Stimulated activated naive B cell treated with anti-CD40 and anti-IgM and Interleukin-4, amounts not matched to agents 10 μg/mL and 1 μg/mL and 100 μg/mL, for 72 hours (primary cell): ENCODE data around the gene SNX8.

Experiments used
- ATAC-seq, 2 donors: fragments of 150-1000 bp; cut with Tn5 transposase; replicated peaks; 2 replicates each; pipeline ENCODE4 v1.10.0; 2021; ENCODE audit warnings: moderate library complexity in 1 of 2
- DNase-seq: peaks from one replicate; pipeline ENCODE4 v3.0.0; 2021
- H3K27ac Mint-ChIP-seq: one replicate; pipeline ENCODE4 v1.8.0; 2022; ENCODE audit warnings: mild to moderate bottlenecking, mixed read lengths
- H3K27me3 Mint-ChIP-seq, 2 donors: one replicate each; pipeline ENCODE4 v1.8.0; 2022; ENCODE audit warnings: mixed read lengths in 2 of 2
- H3K36me3 Mint-ChIP-seq, 2 donors: one replicate each; pipeline ENCODE4 v1.8.0; 2022; ENCODE audit warnings: mixed read lengths in 2 of 2, mild to moderate bottlenecking in 1 of 2
- H3K4me1 Mint-ChIP-seq, 2 donors: one replicate each; pipeline ENCODE4 v1.8.0; 2022; ENCODE audit warnings: mixed read lengths in 2 of 2, mild to moderate bottlenecking in 1 of 2
- H3K4me3 Mint-ChIP-seq, 2 donors: one replicate each; pipeline ENCODE4 v1.8.0; 2022; ENCODE audit warnings: mild to moderate bottlenecking in 2 of 2, mixed read lengths in 2 of 2, moderate library complexity in 1 of 2
- H3K9me3 Mint-ChIP-seq, 2 donors: one replicate each; pipeline ENCODE4 v1.8.0; 2022; ENCODE audit warnings: mixed read lengths in 2 of 2, mild to moderate bottlenecking in 1 of 2

The SNX8 gene

GRCh38 chr7:2204446-2204845 lies 109.8 kb downstream of the SNX8 start:
- H3K4me1 Mint-ChIP-seq = peaks cover 30 to 39% of the 10 kb centered on the region in 2 donors
- H3K27ac Mint-ChIP-seq = peak overlapping the region; percentile 42

GRCh38 chr7:2203766-2204300 lies 110.4 kb downstream of the SNX8 start:
- Mint-ChIP-seq H3K4me3 (no peak overlapping the region), H3K4me1 (peaks cover 25 to 33% of the 10 kb centered on the region in 2 donors), H3K9me3 (no peaks in the 10 kb centered on the region), H3K27me3 (no peaks in the 10 kb centered on the region), H3K36me3 (peaks cover 36 to 65% of the 10 kb centered on the region in 2 donors), H3K27ac (peak overlapping the region; percentile 42)
- peak; percentile 45 to 63 for ATAC-seq
- no peak for DNase-seq

More at GRCh38 chr7:2204446-2204845, 109.8 kb downstream of the SNX8 start:
- no peak for ATAC-seq
- Mint-ChIP-seq H3K36me3 (peaks cover 35 to 68% of the 10 kb centered on the region in 2 donors), H3K9me3 (no peaks in the 10 kb centered on the region), H3K4me3 (no peak overlapping the region), H3K27me3 (no peaks in the 10 kb centered on the region)
- no peak for DNase-seq

GRCh38 chr7:2202901-2203765 lies 111.1 kb downstream of the SNX8 start:
- no peak overlapping the region for H3K4me3 Mint-ChIP-seq
- H3K27ac Mint-ChIP-seq = peak overlapping the region; percentile 42
- H3K9me3 Mint-ChIP-seq = no peaks in the 10 kb centered on the region
- H3K27me3 Mint-ChIP-seq = no peaks in the 10 kb centered on the region
- no peak for ATAC-seq
- H3K36me3 Mint-ChIP-seq = peaks cover 33 to 62% of the 10 kb centered on the region in 2 donors
- H3K4me1 Mint-ChIP-seq = peaks cover 20 to 26% of the 10 kb centered on the region in 2 donors
- no peak for DNase-seq

GRCh38 chr7:2202361-2202761 lies 111.9 kb downstream of the SNX8 start:
- ATAC-seq = no peak
- Mint-ChIP-seq H3K36me3 (peaks cover 32 to 63% of the 10 kb centered on the region in 2 donors), H3K4me1 (peaks cover 19 to 25% of the 10 kb centered on the region in 2 donors), H3K27ac (no peak overlapping the region), H3K4me3 (no peak overlapping the region), H3K27me3 (no peaks in the 10 kb centered on the region), H3K9me3 (no peaks in the 10 kb centered on the region)
- no peak for DNase-seq
